Tibial nerve (tissue), 4 donors: Measurements from ENCODE around the gene ANO3. TPM values are rescaled to one million over a fixed set of nuclear protein-coding genes. Genes with fewer than 3 reads are reported as not detected.

Experiments
- DNase-seq, 2 donors: peaks; one replicate each; pipeline ENCODE4 v3.0.0-alpha.2; 2019; ENCODE audit warnings: low spot score in 2 of 2
- H3K27ac ChIP-seq, 4 donors: fragments of 200-600 bp; sonication (generic) in 3 of 4; one replicate each; pipeline ENCODE4 v1.5.1; 2017 to 2019; ENCODE audit warnings: mild to moderate bottlenecking in 1 of 4
- H3K27me3 ChIP-seq, 2 donors: fragments of 200-600 bp; sonication (generic) in 1 of 2; one replicate each; pipeline versions ENCODE4 v1.5.1 to v1.6.0; 2017 to 2019
- H3K36me3 ChIP-seq, 3 donors: fragments of 200-600 bp; sonication (generic); one replicate each; pipeline ENCODE4 v1.5.1; 2018 to 2019
- H3K4me1 ChIP-seq, 4 donors: fragments of 200-600 bp; sonication (generic) in 3 of 4; one replicate each; pipeline ENCODE4 v1.5.1; 2017 to 2019
- H3K4me3 ChIP-seq, 4 donors: fragments of 200-600 bp; sonication (generic) in 3 of 4; one replicate each; pipeline ENCODE4 v1.5.1; 2017 to 2019; ENCODE audit warnings: mild to moderate bottlenecking in 1 of 4, moderate library complexity in 1 of 4
- H3K9me3 ChIP-seq, 4 donors: fragments of 200-600 bp; sonication (generic) in 3 of 4; one replicate each; pipeline ENCODE4 v1.5.1; 2017 to 2019
- EP300 ChIP-seq, 2 donors: sonication (generic); formaldehyde crosslinking; IDR thresholded peaks; one replicate each; pipeline ENCODE4 v1.6.1; 2017; ENCODE audit warnings: antibody characterized with exemption in 2 of 2, mild to moderate bottlenecking in 1 of 2
- POLR2A ChIP-seq, 2 donors: fragments of 450-650 bp; IDR thresholded peaks; one replicate each; pipeline ENCODE4 v1.6.1; 2017; ENCODE audit warnings: antibody characterized with exemption in 2 of 2, mild to moderate bottlenecking in 2 of 2, moderate library complexity in 2 of 2
- WGBS, 2 donors: methylation state at CpG; one replicate each; pipeline ENCODE4 v1.1.5; 2018; 5-methylcytosine and 5-hydroxymethylcytosine counted together
- total RNA-seq, 4 donors: library from RNA; depleted of rRNA; stranded (reverse); fragments of >200 nt; gene quantifications; one replicate each; pipeline ENCODE4 v1.1.0, GENCODE V29; 2016
- TF ChIP-seq, protein P1 (sequence below), 5 experiments: fragments of 200-600 bp in 3 of 5; fragments of 450-650 bp in 2 of 5; sonication (generic) in 3 of 5; IDR thresholded peaks; one replicate each; pipeline ENCODE4 v1.5.1; 2016 to 2019; ENCODE audit warnings: antibody characterized with exemption in 5 of 5, mild to moderate bottlenecking in 3 of 5, moderate library complexity in 2 of 5

The ANO3 gene
- total RNA-seq, 4 donors from 2014 or later: 0.42 to 1.7 (median 0.74) TPM

DNA sequence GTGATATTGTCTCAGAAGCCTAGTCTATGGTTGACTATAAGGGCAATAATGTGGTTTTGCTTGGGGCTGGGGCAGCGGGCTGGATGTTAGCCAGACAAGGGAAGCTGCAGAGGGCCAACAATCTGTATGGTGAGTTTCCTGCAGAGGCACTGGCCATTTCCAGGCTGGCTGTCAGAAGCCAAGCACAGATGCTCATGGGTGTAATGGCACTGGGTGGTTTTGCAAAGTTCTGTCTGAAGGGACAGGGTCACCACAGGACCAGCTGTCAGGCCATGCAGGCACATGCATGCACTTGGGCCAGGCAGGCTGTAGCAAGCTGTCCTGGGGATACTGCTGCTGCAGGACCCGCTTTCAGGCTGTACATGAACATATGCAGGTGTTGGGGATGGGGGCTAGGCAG is 281.8 kb downstream of the ANO3 start:
- no peaks in the 10 kb centered on the region for H3K36me3 ChIP-seq
- 55 to 93% methylated on average over 2 of the region's 2 CpGs for WGBS, 2 donors
- H3K27me3 ChIP-seq: no peaks in the 10 kb centered on the region
- no peak for DNase-seq
- no peaks in the 10 kb centered on the region for H3K4me1 ChIP-seq
- peaks cover 0 to 25% (median 3%) of the 10 kb centered on the region in 4 donors for H3K9me3 ChIP-seq
- no peak overlapping the region for H3K4me3 ChIP-seq
- TF ChIP-seq POLR2A (IDR thresholded peaks at IDR 0.05) (no peak), EP300 (IDR thresholded peaks at IDR 0.05) (no peak)
- TF ChIP-seq, protein P1, sequence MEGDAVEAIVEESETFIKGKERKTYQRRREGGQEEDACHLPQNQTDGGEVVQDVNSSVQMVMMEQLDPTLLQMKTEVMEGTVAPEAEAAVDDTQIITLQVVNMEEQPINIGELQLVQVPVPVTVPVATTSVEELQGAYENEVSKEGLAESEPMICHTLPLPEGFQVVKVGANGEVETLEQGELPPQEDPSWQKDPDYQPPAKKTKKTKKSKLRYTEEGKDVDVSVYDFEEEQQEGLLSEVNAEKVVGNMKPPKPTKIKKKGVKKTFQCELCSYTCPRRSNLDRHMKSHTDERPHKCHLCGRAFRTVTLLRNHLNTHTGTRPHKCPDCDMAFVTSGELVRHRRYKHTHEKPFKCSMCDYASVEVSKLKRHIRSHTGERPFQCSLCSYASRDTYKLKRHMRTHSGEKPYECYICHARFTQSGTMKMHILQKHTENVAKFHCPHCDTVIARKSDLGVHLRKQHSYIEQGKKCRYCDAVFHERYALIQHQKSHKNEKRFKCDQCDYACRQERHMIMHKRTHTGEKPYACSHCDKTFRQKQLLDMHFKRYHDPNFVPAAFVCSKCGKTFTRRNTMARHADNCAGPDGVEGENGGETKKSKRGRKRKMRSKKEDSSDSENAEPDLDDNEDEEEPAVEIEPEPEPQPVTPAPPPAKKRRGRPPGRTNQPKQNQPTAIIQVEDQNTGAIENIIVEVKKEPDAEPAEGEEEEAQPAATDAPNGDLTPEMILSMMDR (IDR thresholded peaks at IDR 0.05): no peak
- H3K27ac ChIP-seq: no peak overlapping the region

GRCh38 chr11:26618441-26618840 is 286.5 kb downstream of the ANO3 start:
- no peak overlapping the region for H3K27ac ChIP-seq
- 19 to 39% methylated on average over 1 of the region's 1 CpG for WGBS, 2 donors
- TF ChIP-seq, protein P1 (IDR thresholded peaks at IDR 0.05): no peak
- no peak for TF ChIP-seq POLR2A (IDR thresholded peaks at IDR 0.05)
- H3K4me3 ChIP-seq: no peak overlapping the region
- no peaks in the 10 kb centered on the region for H3K4me1 ChIP-seq
- no peaks in the 10 kb centered on the region for H3K36me3 ChIP-seq
- no peaks in the 10 kb centered on the region for H3K27me3 ChIP-seq
- H3K9me3 ChIP-seq: peaks cover 0 to 8% (median 0%) of the 10 kb centered on the region in 4 donors
- DNase-seq: no peak

- Histone ChIP-seq H3K36me3 (no peaks in the 10 kb centered on the region), H3K27ac (no peak overlapping the region), H3K27me3 (no peaks in the 10 kb centered on the region), H3K4me1 (no peaks in the 10 kb centered on the region), H3K4me3 (no peak overlapping the region), H3K9me3 (no peaks in the 10 kb centered on the region)
- WGBS, 2 donors: 93 to 95% methylated on average over 1 of the region's 1 CpG
- no peak for DNase-seq
- TF ChIP-seq, protein P1 (IDR thresholded peaks at IDR 0.05): no peak
- TF ChIP-seq POLR2A (IDR thresholded peaks at IDR 0.05) (no peak), EP300 (IDR thresholded peaks at IDR 0.05) (no peak)
Observed at GRCh38 chr11:26620282-26621045, 288.5 kb downstream of the ANO3 start.

DNA sequence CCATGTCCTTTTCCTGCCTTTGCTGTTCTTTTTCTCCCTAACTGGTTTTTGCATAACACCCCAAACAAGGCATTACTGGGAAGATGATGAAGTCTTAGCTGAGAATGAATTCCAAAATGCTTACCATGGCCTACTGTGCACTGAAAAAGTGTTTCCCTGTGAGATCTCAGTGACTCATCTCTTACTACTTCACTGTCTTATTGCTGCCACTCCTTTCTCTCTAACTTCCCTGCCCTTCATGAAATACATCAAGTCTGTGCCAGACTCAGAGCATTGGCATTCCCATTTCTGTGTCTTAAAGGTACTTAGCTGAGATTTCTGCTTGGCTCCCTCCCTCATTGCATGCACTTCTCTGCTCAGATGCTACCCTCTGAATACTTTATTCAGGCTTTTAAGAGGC is 289.2 kb downstream of the ANO3 start:
- Histone ChIP-seq H3K27me3 (no peaks in the 10 kb centered on the region), H3K36me3 (no peaks in the 10 kb centered on the region), H3K4me3 (no peak overlapping the region), H3K4me1 (no peaks in the 10 kb centered on the region), H3K9me3 (no peaks in the 10 kb centered on the region), H3K27ac (no peak overlapping the region)
- no peak for TF ChIP-seq EP300 (IDR thresholded peaks at IDR 0.05)
- TF ChIP-seq, protein P1 (IDR thresholded peaks at IDR 0.05): no peak
- no peak for TF ChIP-seq POLR2A (IDR thresholded peaks at IDR 0.05)
- DNase-seq: no peak

DNA sequence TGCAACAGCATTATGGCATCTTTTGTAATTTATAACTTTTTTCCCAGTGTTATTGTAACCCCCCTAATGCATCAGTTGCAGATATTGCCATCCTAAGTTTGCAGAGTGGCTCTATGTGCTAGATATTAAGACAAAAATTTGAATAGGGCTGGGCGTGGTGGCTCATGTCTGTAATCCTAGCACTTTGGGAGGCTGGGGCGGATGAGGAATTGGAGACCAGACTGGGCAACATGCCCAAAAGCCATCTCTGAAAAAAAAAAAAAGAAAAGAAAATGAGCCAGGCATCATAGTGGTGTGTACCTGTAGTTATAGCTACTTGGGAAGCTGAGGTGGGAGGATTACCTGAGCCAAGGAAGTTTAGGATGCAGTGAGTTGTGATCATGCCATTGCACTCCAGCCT is 290.3 kb downstream of the ANO3 start:
- H3K4me1 ChIP-seq: no peaks in the 10 kb centered on the region
- H3K9me3 ChIP-seq: no peaks in the 10 kb centered on the region
- no peak overlapping the region for H3K27ac ChIP-seq
- no peak overlapping the region for H3K4me3 ChIP-seq
- WGBS, 2 donors: 83 to 87% methylated on average over 2 of the region's 2 CpGs
- no peaks in the 10 kb centered on the region for H3K27me3 ChIP-seq
- DNase-seq: no peak
- TF ChIP-seq EP300 (IDR thresholded peaks at IDR 0.05) (no peak), POLR2A (IDR thresholded peaks at IDR 0.05) (no peak)
- TF ChIP-seq, protein P1 (IDR thresholded peaks at IDR 0.05): no peak
- no peaks in the 10 kb centered on the region for H3K36me3 ChIP-seq
